Lung (tissue), 12 donors: Measurements from ENCODE around the gene SPATA20. TPM values are rescaled to one million over a fixed set of nuclear protein-coding genes. Genes with fewer than 3 reads are reported as not detected.

Experiments used
- ATAC-seq: fragments of 200-7000 bp; cut with Tn5 transposase; one replicate; pipeline ENCODE4 v1.9.1; 2020; ENCODE audit warnings: moderate number of reproducible peaks; ENCODE audit not compliant: insufficient read depth, low FRiP score
- DNase-seq, 3 donors: peaks; one replicate each; pipeline ENCODE4 v3.0.0-alpha.2; 2013 to 2017
- H3K27ac ChIP-seq, 2 donors: one replicate each; pipeline ENCODE4 v1.5.1; 2013; ENCODE audit warnings: mild to moderate bottlenecking in 2 of 2, moderate library complexity in 2 of 2, control low read depth in 1 of 2, inconsistent platforms in 1 of 2, low read depth in 1 of 2, low read length in 1 of 2
- H3K27me3 ChIP-seq, 3 donors: one replicate each; pipeline ENCODE4 v1.5.1; 2013; ENCODE audit warnings: low read length in 2 of 3; ENCODE audit not compliant: control insufficient read depth in 3 of 3, insufficient read depth in 3 of 3
- H3K36me3 ChIP-seq, 4 donors: one replicate each; pipeline ENCODE4 v1.5.1; 2013; ENCODE audit warnings: low read length in 4 of 4, mild to moderate bottlenecking in 1 of 4, moderate library complexity in 1 of 4; ENCODE audit not compliant: control insufficient read depth in 4 of 4, insufficient read depth in 4 of 4
- H3K4me1 ChIP-seq, 5 donors: one replicate each; pipeline ENCODE4 v1.5.1; 2013; ENCODE audit warnings: low read length in 5 of 5, mild to moderate bottlenecking in 2 of 5, moderate library complexity in 1 of 5; ENCODE audit not compliant: control insufficient read depth in 5 of 5, insufficient read depth in 5 of 5
- H3K4me3 ChIP-seq: one replicate; pipeline ENCODE4 v1.5.1; 2013; ENCODE audit warnings: mild to moderate bottlenecking, control low read depth, moderate library complexity
- H3K9ac ChIP-seq, 2 donors: one replicate each; pipeline ENCODE4 v1.5.1; 2013; ENCODE audit warnings: low read length in 2 of 2, control low read depth in 1 of 2; ENCODE audit not compliant: insufficient read depth in 1 of 2
- H3K9me3 ChIP-seq, 4 donors: one replicate each; pipeline ENCODE4 v1.5.1; 2013; ENCODE audit warnings: low read length in 3 of 4, mild to moderate bottlenecking in 1 of 4, moderate library complexity in 1 of 4; ENCODE audit not compliant: control insufficient read depth in 4 of 4, insufficient read depth in 3 of 4
- WGBS, 2 donors: extraction: QIAGEN DNeasy Blood & Tissue Kit; methylation state at CpG; one replicate each; pipeline ENCODE4 v1.1.7; 2013; 5-methylcytosine and 5-hydroxymethylcytosine counted together
- polyA plus RNA-seq, 2 donors: library from polyadenylated mRNA; stranded (reverse); fragments of 200-250 nt; gene quantifications; one replicate each; pipeline ENCODE4 v1.2.1, GENCODE V29; 2013
- total RNA-seq, 2 donors: library from RNA; depleted of rRNA in 1 of 2; stranded (reverse); fragments of >200 nt in 1 of 2; gene quantifications; one replicate each; pipeline ENCODE4 v1.2.1, GENCODE V29; 2014 to 2021
- TF ChIP-seq, protein P1 (sequence below): IDR thresholded peaks from 2 replicates; pipeline ENCODE4 v1.5.1; 2012; ENCODE audit warnings: mild to moderate bottlenecking; ENCODE audit errors: control extremely low read depth, extremely low read depth
- donor health status: control.
- donor health status: control.
- donor health status: Bipolar disorder and iron deficiency.
- donor health status: healthy.
- donor health status: DM: yes; HTN: yes; CAD: no.

Gene SPATA20
- total and polyA plus RNA-seq, 4 donors: 10.5 to 37.8 (median 29.0) TPM

DNA sequence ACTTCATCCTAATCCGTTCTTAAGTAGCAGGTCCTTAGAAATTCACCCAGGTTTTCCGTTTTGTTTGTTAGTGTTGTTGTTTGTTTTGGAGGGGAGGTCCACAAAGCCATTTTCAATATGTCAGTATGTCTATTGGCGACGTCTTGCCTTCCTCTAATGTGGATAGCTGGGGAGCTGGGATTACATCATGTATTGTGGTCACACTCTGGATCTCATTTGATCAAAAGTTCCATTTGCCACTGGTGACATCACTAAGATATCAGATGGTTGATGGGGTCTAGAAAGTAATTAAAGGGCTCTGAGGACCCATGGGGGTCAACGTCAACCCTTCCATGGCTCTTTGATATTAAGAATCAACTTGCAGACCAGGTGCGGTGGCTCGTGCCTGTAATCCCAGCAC, 17.1 kb upstream of the SPATA20 start:
- DNase-seq: no peak
- TF ChIP-seq, protein P1, sequence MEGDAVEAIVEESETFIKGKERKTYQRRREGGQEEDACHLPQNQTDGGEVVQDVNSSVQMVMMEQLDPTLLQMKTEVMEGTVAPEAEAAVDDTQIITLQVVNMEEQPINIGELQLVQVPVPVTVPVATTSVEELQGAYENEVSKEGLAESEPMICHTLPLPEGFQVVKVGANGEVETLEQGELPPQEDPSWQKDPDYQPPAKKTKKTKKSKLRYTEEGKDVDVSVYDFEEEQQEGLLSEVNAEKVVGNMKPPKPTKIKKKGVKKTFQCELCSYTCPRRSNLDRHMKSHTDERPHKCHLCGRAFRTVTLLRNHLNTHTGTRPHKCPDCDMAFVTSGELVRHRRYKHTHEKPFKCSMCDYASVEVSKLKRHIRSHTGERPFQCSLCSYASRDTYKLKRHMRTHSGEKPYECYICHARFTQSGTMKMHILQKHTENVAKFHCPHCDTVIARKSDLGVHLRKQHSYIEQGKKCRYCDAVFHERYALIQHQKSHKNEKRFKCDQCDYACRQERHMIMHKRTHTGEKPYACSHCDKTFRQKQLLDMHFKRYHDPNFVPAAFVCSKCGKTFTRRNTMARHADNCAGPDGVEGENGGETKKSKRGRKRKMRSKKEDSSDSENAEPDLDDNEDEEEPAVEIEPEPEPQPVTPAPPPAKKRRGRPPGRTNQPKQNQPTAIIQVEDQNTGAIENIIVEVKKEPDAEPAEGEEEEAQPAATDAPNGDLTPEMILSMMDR: no peak
- H3K4me3 ChIP-seq: no peak overlapping the region
- no peak overlapping the region for H3K9ac ChIP-seq
- peaks cover 0 to 4% (median 4%) of the 10 kb centered on the region in 3 donors for H3K27me3 ChIP-seq
- H3K36me3 ChIP-seq: no peaks in the 10 kb centered on the region
- WGBS, 2 donors: 88% methylated on average over 7 of the region's 7 CpGs
- no peak for ATAC-seq
- H3K27ac ChIP-seq: no peak overlapping the region
- peaks cover 0 to 32% (median 7%) of the 10 kb centered on the region in 5 donors for H3K4me1 ChIP-seq
- H3K9me3 ChIP-seq: peaks cover 0 to 1% (median 0%) of the 10 kb centered on the region in 4 donors

DNA sequence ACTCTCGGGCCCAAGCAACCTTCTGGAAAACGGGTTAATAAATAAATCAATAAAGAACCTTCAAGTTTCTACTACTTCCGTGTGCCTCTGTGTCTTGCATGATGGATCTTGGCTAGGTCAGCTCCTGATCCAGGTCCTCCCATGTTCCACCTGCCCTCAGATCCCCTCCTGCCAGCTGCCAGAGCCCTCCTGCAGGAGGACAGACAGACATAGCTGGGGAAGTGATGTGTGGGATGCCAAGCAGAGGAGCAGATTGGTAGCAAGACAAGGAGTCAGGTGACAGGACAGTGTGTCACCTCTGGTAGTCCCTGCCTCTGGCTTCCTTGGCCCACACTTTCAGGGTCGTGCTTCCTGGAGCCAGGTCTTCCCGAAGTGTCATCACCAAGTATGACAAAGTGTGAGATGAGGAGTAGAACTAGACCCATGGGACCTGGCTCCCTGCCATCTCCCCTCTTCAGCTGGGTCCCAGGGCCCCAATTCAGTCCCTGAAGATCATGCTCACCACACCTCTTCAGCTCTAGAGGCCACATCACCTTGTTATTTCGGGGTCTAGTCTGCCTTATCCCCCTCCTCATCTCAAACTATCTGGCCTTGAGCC, 15.4 kb upstream of the SPATA20 start:
- no peak overlapping the region for H3K9ac ChIP-seq
- DNase-seq (no peak), ATAC-seq (no peak)
- 67 to 68% methylated on average over 6 of the region's 6 CpGs for WGBS, 2 donors
- H3K27me3 ChIP-seq: peaks cover 0 to 4% (median 4%) of the 10 kb centered on the region in 3 donors
- H3K9me3 ChIP-seq: peaks cover 0 to 1% (median 0%) of the 10 kb centered on the region in 4 donors
- TF ChIP-seq, protein P1: no peak
- no peak overlapping the region for H3K4me3 ChIP-seq
- H3K27ac ChIP-seq: no peak overlapping the region
- H3K4me1 ChIP-seq: peaks cover 0 to 32% (median 7%) of the 10 kb centered on the region in 5 donors
- H3K36me3 ChIP-seq: no peaks in the 10 kb centered on the region

DNA sequence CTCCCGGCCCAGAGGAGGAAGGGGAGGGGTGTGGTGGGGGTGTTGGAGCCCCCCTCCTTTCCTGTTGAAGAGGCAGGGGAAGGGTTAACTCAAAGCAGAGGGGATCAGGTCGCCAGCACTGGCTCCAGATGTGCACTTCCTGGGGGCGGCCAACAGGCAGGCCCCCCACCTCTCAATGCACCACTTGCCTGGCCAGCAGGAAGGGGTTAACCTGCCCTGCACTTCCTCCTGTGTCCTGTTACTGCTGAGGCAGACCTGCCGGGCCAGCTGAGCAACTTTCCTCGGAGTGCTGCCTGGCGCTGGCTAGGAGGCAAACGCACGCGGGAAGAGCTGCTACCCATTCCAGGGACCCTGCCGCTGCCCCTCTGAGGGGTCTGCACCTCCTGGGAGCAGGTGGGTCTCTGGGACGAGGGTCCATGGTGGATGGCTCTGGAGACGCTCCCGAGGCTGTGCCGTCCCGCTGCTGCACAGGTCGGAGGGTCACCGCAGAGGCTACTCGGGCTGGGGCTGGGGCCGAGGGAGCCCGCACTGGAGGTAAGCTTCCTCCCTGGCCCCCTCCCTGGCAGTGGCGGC, 14.4 kb upstream of the SPATA20 start, which contains the start of gene EPN3:
TSS of gene EPN3 (plus strand) at position 284 of the 573 bp plus-strand sequence. CDS start 3,822 bp downstream, outside the sequence.
- Histone ChIP-seq H3K36me3 (no peaks in the 10 kb centered on the region), H3K4me3 (no peak within 1 kb of the TSS), H3K9ac (peak within 1 kb of the TSS in 1 of 2 donors; percentile 16), H3K27me3 (peaks cover 0 to 4% (median 4%) of the 10 kb centered on the region in 3 donors), H3K9me3 (peaks cover 0 to 1% (median 0%) of the 10 kb centered on the region in 4 donors), H3K27ac (no peak within 1 kb of the TSS), H3K4me1 (peaks cover 0 to 32% (median 7%) of the 10 kb centered on the region in 5 donors)
- DNase-seq (peak; percentile 59 to 78 (median 72)), ATAC-seq (no peak)
- 3 to 4% methylated on average over 21 of the region's 21 CpGs for WGBS, 2 donors
- TF ChIP-seq, protein P1: no peak
